Measurements from ENCODE around the gene BICDL2.

Gene BICDL2

GRCh38 chr16:3023669-3024478, 12.9 kb downstream of the BICDL2 start, which contains the start of the genes HCFC1R1 and THOC6:
HCFC1R1 (minus strand) TSS chr16:3023942; CDS start chr16:3023941, 1 bp downstream.
THOC6 (plus strand) TSS chr16:3024035; CDS start chr16:3024327, 292 bp downstream.
- peak; percentile 95 for DNase-seq (ENCODE audit: low read depth)

- peak; percentile 69 for DNase-seq (ENCODE audit: low read depth)
Observed at GRCh38 chr16:3023415-3023668, 13.4 kb downstream of the BICDL2 start.

GRCh38 chr16:3022684-3023414, 13.9 kb downstream of the BICDL2 start:
- DNase-seq (ENCODE audit: low read depth): peak; percentile 27

GRCh38 chr16:3022208-3022683, 14.5 kb downstream of the BICDL2 start:
- peak; percentile 91 for DNase-seq (ENCODE audit: low read depth)

- peak; percentile 94 for DNase-seq (ENCODE audit: low read depth)
Observed at GRCh38 chr16:3021449-3022207, 15.1 kb downstream of the BICDL2 start.

GRCh38 chr16:3020604-3021448, 15.9 kb downstream of the BICDL2 start:
- peak; percentile 80 for DNase-seq (ENCODE audit: low read depth)

GRCh38 chr16:3020247-3020603, 16.5 kb downstream of the BICDL2 start, which contains the start of gene TNFRSF12A:
TNFRSF12A (plus strand) TSS chr16:3020368; CDS start chr16:3020398, 30 bp downstream.
- DNase-seq (ENCODE audit: low read depth): peak; percentile 45

GRCh38 chr16:3019594-3020246, 17.0 kb downstream of the BICDL2 start:
- DNase-seq (ENCODE audit: low read depth): no peak

- no peak for DNase-seq (ENCODE audit: low read depth)
Observed at GRCh38 chr16:3017794-3018506, 18.8 kb downstream of the BICDL2 start, which contains the start of gene CLDN6. CLDN6 (minus strand) TSS chr16:3018183; CDS start chr16:3016021, 2,162 bp downstream.

GRCh38 chr16:3017344-3017743, 19.4 kb downstream of the BICDL2 start:
- DNase-seq (ENCODE audit: low read depth): no peak

GRCh38 chr16:3015865-3016521, 20.8 kb downstream of the BICDL2 start:
- no peak for DNase-seq (ENCODE audit: low read depth)

GRCh38 chr16:3014971-3015370, 21.8 kb downstream of the BICDL2 start:
- no peak for DNase-seq (ENCODE audit: low read depth)

GRCh38 chr16:3013998-3014690, 22.6 kb downstream of the BICDL2 start:
- DNase-seq (ENCODE audit: low read depth): no peak

GRCh38 chr16:3013491-3013951, 23.2 kb downstream of the BICDL2 start:
- no peak for DNase-seq (ENCODE audit: low read depth)

GRCh38 chr16:3012828-3013420, 23.8 kb downstream of the BICDL2 start, which contains the start of gene CLDN9:
CLDN9 (plus strand) TSS chr16:3012923; CDS start chr16:3013363, 440 bp downstream.
- no peak for DNase-seq (ENCODE audit: low read depth)

- DNase-seq (ENCODE audit: low read depth): no peak
Observed at GRCh38 chr16:3012246-3012645, 24.5 kb downstream of the BICDL2 start.

GRCh38 chr16:3010510-3010909, 26.2 kb downstream of the BICDL2 start:
- no peak for DNase-seq (ENCODE audit: low read depth)

All from GM04504 (cell line).